GM19099 (cell line): Measurements from ENCODE around the gene SCART1.
"Not testable (repeated sequence)": the region's sequence is repeated elsewhere in the genome, so short reads cannot be mapped to it uniquely, and the experiment has no call there.

Experiments
- POLR2A ChIP-seq: IDR thresholded peaks from 3 replicates; pipeline ENCODE4 v1.6.1; 2011; ENCODE audit warnings: low read depth; ENCODE audit not compliant: insufficient read length; ENCODE audit errors: extremely low read depth

SCART1 gene

GRCh38 chr10:133424601-133425000 lies 29.1 kb upstream of the SCART1 start, which contains the start of gene SPRN:
Gene SPRN, minus strand, starts transcription at chr10:133424625. Its CDS starts 944 bp downstream, at chr10:133423681.
- TF ChIP-seq POLR2A, result not testable (repeated sequence)

- no peak for TF ChIP-seq POLR2A
These were observed 15.0 kb upstream of the SCART1 start for GRCh38 chr10:133438711-133439273.

GRCh38 chr10:133439517-133440461 lies 14.0 kb upstream of the SCART1 start:
- TF ChIP-seq POLR2A, result no peak

- no peak for TF ChIP-seq POLR2A
These were observed 13.0 kb upstream of the SCART1 start for GRCh38 chr10:133440633-133441285.

- TF ChIP-seq POLR2A, result no peak
These were observed 12.0 kb upstream of the SCART1 start for GRCh38 chr10:133441780-133442179.

- no peak for TF ChIP-seq POLR2A
These were observed 11.4 kb upstream of the SCART1 start for GRCh38 chr10:133442191-133442966.

- no peak for TF ChIP-seq POLR2A
These were observed 10.5 kb upstream of the SCART1 start for GRCh38 chr10:133442967-133443924.

GRCh38 chr10:133444342-133445267 lies 9.1 kb upstream of the SCART1 start:
- TF ChIP-seq POLR2A, result no peak

GRCh38 chr10:133445268-133445732 lies 8.4 kb upstream of the SCART1 start:
- no peak for TF ChIP-seq POLR2A

GRCh38 chr10:133445751-133446708 lies 7.7 kb upstream of the SCART1 start:
- TF ChIP-seq POLR2A, result no peak

GRCh38 chr10:133446979-133447378 lies 6.8 kb upstream of the SCART1 start:
- TF ChIP-seq POLR2A, result no peak
